Gastroesophageal sphincter (tissue), 4 donors: ENCODE data around the gene KIFC3. TPM values are rescaled to one million over a fixed set of nuclear protein-coding genes. Genes with fewer than 3 reads are reported as not detected.

Source experiments
- ATAC-seq: fragments of 150-250 bp; one replicate; pipeline ENCODE4 v1.9.1; 2016; ENCODE audit warnings: mild to moderate bottlenecking, moderate library complexity
- H3K27ac ChIP-seq, 4 donors: fragments of 200-600 bp; sonication (generic) in 3 of 4; 1 replicate in 3 of 4; 2 replicates in 1 of 4; pipeline ENCODE4 v1.5.1; 2016 to 2019
- H3K27me3 ChIP-seq: fragments of 200-600 bp; sonication (generic); one replicate; pipeline ENCODE4 v1.5.1; 2019
- H3K36me3 ChIP-seq, 2 donors: fragments of 200-600 bp; sonication (generic); one replicate each; pipeline ENCODE4 v1.5.1; 2019; ENCODE audit warnings: control low read depth in 1 of 2
- H3K4me1 ChIP-seq, 3 donors: fragments of 200-600 bp; sonication (generic); 1 replicate in 2 of 3; 2 replicates in 1 of 3; pipeline ENCODE4 v1.5.1; 2016 to 2019; ENCODE audit warnings: control low read depth in 2 of 3
- H3K4me3 ChIP-seq, 2 donors: fragments of 200-600 bp; sonication (generic); one replicate each; pipeline ENCODE4 v1.5.1; 2019; ENCODE audit warnings: mild to moderate bottlenecking in 1 of 2, moderate library complexity in 1 of 2
- H3K9me3 ChIP-seq, 3 donors: fragments of 200-600 bp; sonication (generic); one replicate each; pipeline ENCODE4 v1.5.1; 2017 to 2019; ENCODE audit warnings: control low read depth in 2 of 3
- CTCF ChIP-seq, 4 experiments: fragments of 200-600 bp in 2 of 4; fragments of 450-650 bp in 2 of 4; sonication (generic) in 1 of 4; IDR thresholded peaks; one replicate each; pipeline ENCODE4 v1.5.1; 2017 to 2019; ENCODE audit warnings: antibody characterized with exemption in 4 of 4, mild to moderate bottlenecking in 2 of 4, moderate library complexity in 2 of 4
- EP300 ChIP-seq: sonication (generic); formaldehyde crosslinking; IDR thresholded peaks from one replicate; pipeline ENCODE4 v1.6.1; 2017; ENCODE audit warnings: antibody characterized with exemption, mild to moderate bottlenecking
- POLR2A ChIP-seq, 2 donors: fragments of 450-650 bp; IDR thresholded peaks; one replicate each; pipeline ENCODE4 v1.6.1; 2017; ENCODE audit warnings: antibody characterized with exemption in 2 of 2, mild to moderate bottlenecking in 2 of 2, moderate library complexity in 1 of 2
- POLR2AphosphoS5 ChIP-seq: sonication (generic); formaldehyde crosslinking; IDR thresholded peaks from one replicate; pipeline ENCODE4 v1.6.1; 2017; ENCODE audit warnings: antibody characterized with exemption
- WGBS, 2 donors: methylation state at CpG; one replicate each; pipeline ENCODE4 v1.1.5; 2018; ENCODE audit warnings: low coverage in 1 of 2; 5-methylcytosine and 5-hydroxymethylcytosine counted together
- total RNA-seq, 4 donors: library from RNA; depleted of rRNA; stranded (reverse); fragments of >200 nt; gene quantifications; one replicate each; pipeline ENCODE4 v1.1.0, GENCODE V29; 2016

The KIFC3 gene
- total RNA-seq, 4 donors from 2014 or later = 17.4 to 78.4 (median 36.2) TPM

DNA sequence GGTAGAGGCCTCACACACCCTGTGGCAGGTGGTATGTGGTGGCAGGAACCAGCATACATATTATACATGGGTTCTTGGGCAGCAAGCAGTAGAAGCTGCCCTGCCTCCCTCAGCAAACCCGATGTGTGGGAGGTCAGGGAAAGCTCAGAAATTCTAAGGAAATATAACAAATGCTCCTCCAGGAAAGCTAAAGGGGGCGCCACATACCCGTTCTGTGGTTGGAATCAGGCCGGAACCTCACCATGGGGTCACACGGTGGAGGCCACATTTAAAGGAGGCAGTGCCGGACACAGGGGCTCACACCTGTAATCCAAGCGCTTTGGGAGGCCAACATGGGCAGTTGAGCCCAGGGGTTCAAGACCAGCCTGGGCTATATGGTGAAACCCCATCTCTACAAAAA is 79.1 kb downstream of the KIFC3 start:
- TF ChIP-seq CTCF (IDR thresholded peaks at IDR 0.05) = no peak
- no peak for TF ChIP-seq POLR2AphosphoS5
- no peak for TF ChIP-seq POLR2A (IDR thresholded peaks at IDR 0.05)
- no peak for TF ChIP-seq EP300
- H3K27ac ChIP-seq = no peak overlapping the region
- WGBS, 2 donors = 68 to 77% methylated on average over 5 to 6 of the region's 7 CpGs
- no peak for ATAC-seq
- H3K4me1 ChIP-seq = no peaks in the 10 kb centered on the region
- H3K27me3 ChIP-seq = peaks cover 14% of the 10 kb centered on the region
- no peak overlapping the region for H3K4me3 ChIP-seq
- no peaks in the 10 kb centered on the region for H3K9me3 ChIP-seq
- no peaks in the 10 kb centered on the region for H3K36me3 ChIP-seq

DNA sequence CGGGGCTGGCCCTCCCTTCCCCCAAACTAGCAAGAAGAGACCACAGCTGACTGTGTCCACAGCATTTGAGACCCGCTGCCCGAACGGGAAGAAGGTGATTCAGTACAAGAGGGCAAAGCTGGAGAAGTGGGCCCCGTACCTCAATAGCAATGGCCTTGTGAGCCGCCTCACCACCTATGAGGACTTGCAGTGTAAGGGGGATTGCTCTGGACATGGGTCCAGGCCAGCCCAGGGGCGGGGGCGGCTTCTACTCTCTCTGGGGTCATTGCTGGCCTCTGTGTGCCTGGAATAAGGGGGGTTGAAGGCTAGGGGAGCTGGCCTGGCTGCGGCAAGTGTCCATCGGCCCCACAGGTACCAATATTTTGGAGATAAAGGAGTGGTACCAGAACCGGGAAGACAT is 79.6 kb downstream of the KIFC3 start:
- no CpG with 5 or more reads among the region's 11 CpGs for WGBS, 2 donors
- Histone ChIP-seq H3K4me3 (no peak overlapping the region), H3K9me3 (no peaks in the 10 kb centered on the region), H3K4me1 (no peaks in the 10 kb centered on the region), H3K27ac (no peak overlapping the region), H3K36me3 (no peaks in the 10 kb centered on the region), H3K27me3 (peaks cover 19% of the 10 kb centered on the region)
- no peak for ATAC-seq
- no peak for TF ChIP-seq POLR2A (IDR thresholded peaks at IDR 0.05)
- no peak for TF ChIP-seq CTCF (IDR thresholded peaks at IDR 0.05)
- no peak for TF ChIP-seq EP300
- TF ChIP-seq POLR2AphosphoS5 = no peak

DNA sequence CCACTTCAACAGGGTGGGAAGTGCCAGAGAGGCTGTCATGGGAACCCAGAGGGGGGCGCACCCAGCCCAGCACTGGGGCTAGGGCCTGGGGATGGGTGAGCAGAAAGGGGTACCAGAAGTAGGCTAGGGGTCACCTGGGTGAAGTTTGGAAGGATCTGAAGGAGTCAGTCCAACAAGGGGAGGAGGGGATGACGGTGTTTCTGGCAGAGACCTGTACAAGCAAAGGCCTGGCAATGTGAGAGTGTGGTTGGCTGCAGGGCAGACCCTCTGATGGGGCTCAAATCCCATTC is 80.1 kb downstream of the KIFC3 start:
- Histone ChIP-seq H3K27ac (no peak overlapping the region), H3K9me3 (no peaks in the 10 kb centered on the region), H3K4me3 (no peak overlapping the region), H3K27me3 (peaks cover 22% of the 10 kb centered on the region), H3K4me1 (no peaks in the 10 kb centered on the region), H3K36me3 (no peaks in the 10 kb centered on the region)
- 75% methylated on average over 1 of the region's 2 CpGs; no CpG with 5 or more reads in 1 of the 2 donors for whole genome bisulfite sequencing, 2 donors
- no peak for ATAC-seq
- TF ChIP-seq EP300 (no peak), CTCF (IDR thresholded peaks at IDR 0.05) (no peak), POLR2A (IDR thresholded peaks at IDR 0.05) (no peak), POLR2AphosphoS5 (no peak)

GRCh38 chr16:57721356-57722209 is 80.7 kb downstream of the KIFC3 start:
- H3K27ac ChIP-seq = no peak overlapping the region
- TF ChIP-seq EP300 (no peak), POLR2AphosphoS5 (no peak), CTCF (IDR thresholded peaks at IDR 0.05) (no peak), POLR2A (IDR thresholded peaks at IDR 0.05) (no peak)
- H3K9me3 ChIP-seq = no peaks in the 10 kb centered on the region
- peaks cover 24% of the 10 kb centered on the region for H3K27me3 ChIP-seq
- no peak for ATAC-seq
- WGBS, 2 donors = 77% methylated on average over 6 of the region's 17 CpGs; no CpG with 5 or more reads in 1 of the 2 donors
- no peaks in the 10 kb centered on the region for H3K4me1 ChIP-seq
- no peak overlapping the region for H3K4me3 ChIP-seq
- H3K36me3 ChIP-seq = no peaks in the 10 kb centered on the region

DNA sequence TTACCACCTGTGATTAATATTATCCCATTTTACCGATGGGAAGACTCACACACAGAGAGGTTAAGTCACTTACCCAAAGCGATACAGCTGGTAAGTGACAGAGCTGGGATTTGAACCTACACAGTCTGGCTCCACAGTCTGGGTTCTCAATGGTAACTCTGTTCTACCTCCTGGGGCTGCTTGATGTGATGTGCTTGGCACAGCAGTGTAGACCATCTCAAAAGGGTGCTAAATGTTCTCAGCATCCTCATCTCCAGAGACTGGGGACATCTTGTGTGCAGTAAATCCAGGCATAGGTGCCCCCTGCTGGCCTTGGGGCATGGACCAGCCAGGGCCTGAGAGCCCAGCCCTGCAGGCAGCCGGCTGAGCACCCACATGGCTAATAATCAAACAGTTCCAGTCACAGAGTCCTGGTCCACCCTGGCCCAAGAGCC is 82.1 kb downstream of the KIFC3 start:
- peaks cover 29% of the 10 kb centered on the region for H3K27me3 ChIP-seq
- ATAC-seq = no peak
- H3K9me3 ChIP-seq = no peaks in the 10 kb centered on the region
- no peak for TF ChIP-seq POLR2A (IDR thresholded peaks at IDR 0.05)
- peak in 2 of 4 experiments; percentile 17 to 42 for TF ChIP-seq CTCF (IDR thresholded peaks at IDR 0.05)
- no peaks in the 10 kb centered on the region for H3K36me3 ChIP-seq
- WGBS, 2 donors = 93% methylated on average over 2 of the region's 3 CpGs
- H3K4me3 ChIP-seq = no peak overlapping the region
- H3K27ac ChIP-seq = no peak overlapping the region
- no peaks in the 10 kb centered on the region for H3K4me1 ChIP-seq
